Transverse colon (tissue), 4 donors: ENCODE results near the gene FABP3.

ENCODE experiments used
- CTCF ChIP-seq, 5 experiments: fragments of 200-600 bp in 3 of 5; fragments of 450-650 bp in 2 of 5; sonication (generic) in 3 of 5; IDR thresholded peaks; 1 replicate in 2 of 5; 2 replicates in 3 of 5; pipeline ENCODE4 v1.5.1; 2016 to 2017; ENCODE audit warnings: antibody characterized with exemption in 5 of 5, inconsistent platforms in 3 of 5, mild to moderate bottlenecking in 2 of 5, moderate library complexity in 1 of 5
- EP300 ChIP-seq: sonication (generic); formaldehyde crosslinking; IDR thresholded peaks from one replicate; pipeline ENCODE4 v1.6.1; 2017; ENCODE audit warnings: antibody characterized with exemption, low read depth
- POLR2AphosphoS5 ChIP-seq, 3 donors: sonication (generic); formaldehyde crosslinking; IDR thresholded peaks; one replicate each; pipeline ENCODE4 v1.6.1; 2016; ENCODE audit warnings: antibody characterized with exemption in 3 of 3

GRCh38 chr1:31324992-31325391 lies 47.9 kb downstream of the FABP3 start:
- no peak for TF ChIP-seq POLR2AphosphoS5 (IDR thresholded peaks at IDR 0.05)
- TF ChIP-seq EP300 = no peak
- no peak for TF ChIP-seq CTCF (IDR thresholded peaks at IDR 0.05)
